Kidney capillary endothelial cell (primary cell): ENCODE data around the gene PDXP.
"Not testable (repeated sequence)": the region's sequence is repeated elsewhere in the genome, so short reads cannot be mapped to it uniquely, and the experiment has no call there.

Experiments
- DNase-seq: peaks from one replicate; pipeline ENCODE4 v3.0.0-alpha.2; 2018; ENCODE audit warnings: low spot score

PDXP gene

GRCh38 chr22:37647317-37647716 lies 11.2 kb upstream of the PDXP start:
- DNase-seq: no peak

GRCh38 chr22:37647928-37648327 lies 10.6 kb upstream of the PDXP start:
- DNase-seq: no peak

GRCh38 chr22:37650463-37651136 lies 7.9 kb upstream of the PDXP start:
- no peak for DNase-seq

- no peak for DNase-seq
These were observed 3.8 kb upstream of the PDXP start for GRCh38 chr22:37654563-37655251.

- DNase-seq: no peak
These were observed 3.3 kb upstream of the PDXP start for GRCh38 chr22:37655252-37655563.

- not testable (repeated sequence) for DNase-seq
These were observed 1.9 kb upstream of the PDXP start for GRCh38 chr22:37656583-37656982.

GRCh38 chr22:37657590-37658132 lies 862 bp upstream of the PDXP start:
- DNase-seq: no peak

- DNase-seq: no peak
These were observed 758 bp downstream of the PDXP start for GRCh38 chr22:37659066-37659896.

GRCh38 chr22:37659897-37660708 lies 1.6 kb downstream of the PDXP start:
- no peak for DNase-seq

GRCh38 chr22:37660709-37661045 lies 2.2 kb downstream of the PDXP start:
- no peak for DNase-seq

GRCh38 chr22:37661160-37661924 lies 2.8 kb downstream of the PDXP start:
- DNase-seq: no peak

GRCh38 chr22:37662039-37662438 lies 3.5 kb downstream of the PDXP start:
- DNase-seq: no peak

GRCh38 chr22:37663521-37664140 lies 5.1 kb downstream of the PDXP start:
- no peak for DNase-seq

- no peak for DNase-seq
These were observed 6.0 kb downstream of the PDXP start for GRCh38 chr22:37664249-37665101.

GRCh38 chr22:37665487-37665886 lies 7.0 kb downstream of the PDXP start:
- no peak for DNase-seq

- no peak for DNase-seq
These were observed 11.1 kb downstream of the PDXP start for GRCh38 chr22:37669586-37669985.

- DNase-seq: no peak
These were observed 13.8 kb downstream of the PDXP start for GRCh38 chr22:37672206-37672919.

GRCh38 chr22:37672920-37673455 lies 14.5 kb downstream of the PDXP start:
- no peak for DNase-seq

- DNase-seq: no peak
These were observed 15.7 kb downstream of the PDXP start for GRCh38 chr22:37674248-37674647.
